ENCODE data around the gene THUMPD2.
A peak's percentile ranks its signal among the peaks of the same experiment; 100 is the strongest.
"Not testable (repeated sequence)": the region's sequence is repeated elsewhere in the genome, so short reads cannot be mapped to it uniquely, and the experiment has no call there.

Gene THUMPD2

DNA sequence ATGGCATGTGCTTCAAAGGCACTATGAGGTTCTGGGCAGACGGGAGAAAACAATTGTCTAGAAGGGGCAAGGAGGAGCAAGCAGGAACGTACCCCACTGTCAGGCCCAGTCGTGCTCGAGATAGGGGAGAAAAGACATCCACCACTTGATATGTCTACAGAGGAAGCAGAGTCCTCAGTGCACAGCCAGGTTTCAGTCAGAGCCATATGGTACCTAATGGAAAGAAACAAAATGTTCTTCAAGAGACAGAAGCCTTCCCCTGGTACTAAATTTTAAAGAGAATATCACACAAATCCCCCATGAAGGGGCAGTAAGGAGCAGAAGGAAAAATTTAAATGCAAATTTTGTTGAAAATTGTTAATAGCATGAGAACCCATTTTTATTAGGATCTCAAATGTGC is 21.9 kb downstream of the THUMPD2 start:
- DNase-seq (ENCODE audit: low spot score): no peak

DNA sequence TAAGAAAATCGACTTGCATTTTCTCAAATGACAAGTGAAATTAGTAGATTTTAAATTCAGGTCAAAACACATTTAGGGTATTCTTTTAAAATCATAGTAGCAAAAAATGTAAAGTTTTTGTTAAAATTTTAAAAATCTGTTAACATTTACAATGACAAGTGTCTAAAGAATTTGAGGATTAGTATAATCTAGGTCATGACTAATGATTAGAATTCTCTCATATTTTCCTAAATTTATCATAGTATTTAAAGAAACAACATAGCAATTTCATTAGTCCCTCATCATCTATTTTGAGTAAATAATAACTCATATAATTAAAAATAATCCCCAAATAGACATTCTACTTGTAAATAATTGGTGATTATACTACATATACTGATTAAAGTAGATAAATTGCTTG is 23.6 kb downstream of the THUMPD2 start:
- no peak for DNase-seq (ENCODE audit: low spot score)

DNA sequence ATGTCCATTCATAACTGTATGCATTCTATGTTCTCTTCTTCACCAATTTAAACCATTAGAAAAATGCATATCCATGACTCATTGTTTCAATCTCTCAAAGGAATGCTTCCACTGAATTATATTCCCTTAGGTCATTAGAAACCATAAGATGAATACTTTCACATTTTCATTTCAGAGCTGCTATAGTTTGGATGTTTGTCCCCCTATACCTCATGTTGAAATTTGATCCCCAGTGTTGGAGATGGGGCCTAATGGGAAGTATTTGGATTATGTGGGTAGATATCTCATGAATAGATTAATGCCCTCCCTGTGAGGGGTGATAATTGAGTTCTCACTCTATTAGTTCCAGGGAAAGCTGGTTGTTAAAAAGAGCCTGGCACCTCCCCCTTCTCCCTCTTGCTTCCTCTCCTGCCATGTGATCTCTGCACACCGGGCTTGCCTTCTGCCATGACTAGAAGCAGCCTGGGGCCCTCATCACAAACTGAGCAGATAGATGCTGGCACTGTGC is 35.7 kb downstream of the THUMPD2 start:
- no peak for DNase-seq (ENCODE audit: low spot score)

DNA sequence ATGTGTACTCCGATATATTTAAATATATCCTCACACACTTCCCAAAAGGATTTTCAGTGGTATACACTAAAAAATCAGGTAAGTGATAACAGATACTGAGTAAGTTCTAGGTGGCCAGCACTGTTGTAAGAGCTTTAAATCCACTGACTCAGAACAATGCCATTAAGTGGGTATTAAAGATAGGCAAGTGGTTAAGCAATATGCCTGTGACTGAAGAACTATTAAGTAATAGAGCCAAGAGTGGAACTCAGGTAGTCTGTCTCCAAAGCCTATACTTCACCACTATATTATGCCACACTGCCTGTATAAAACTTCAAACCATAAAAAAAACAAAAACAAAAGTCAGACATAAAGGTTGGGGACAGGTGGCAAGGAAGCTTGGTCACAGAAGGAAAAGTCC is 37.2 kb downstream of the THUMPD2 start:
- no peak for DNase-seq (ENCODE audit: low spot score)

DNA sequence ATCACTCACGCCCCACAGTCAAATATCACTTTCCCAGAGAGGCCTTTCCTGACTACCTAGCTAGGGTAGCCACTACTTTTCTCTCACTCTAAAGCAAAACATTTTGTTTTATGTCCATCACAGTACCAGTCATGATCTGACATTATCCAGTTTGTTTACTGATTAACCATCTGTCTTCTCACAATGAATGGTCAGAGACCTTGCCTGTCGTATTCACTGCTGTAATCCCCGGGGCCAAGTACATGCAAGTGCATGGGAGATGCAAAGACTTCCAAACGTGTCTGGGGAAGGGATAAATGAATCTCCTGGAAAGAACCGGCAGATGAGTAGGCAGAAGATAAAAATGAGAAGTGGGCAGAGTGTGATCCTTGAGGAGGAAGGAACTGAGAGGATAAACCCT is 39.7 kb downstream of the THUMPD2 start:
- no peak for DNase-seq (ENCODE audit: low spot score)

DNA sequence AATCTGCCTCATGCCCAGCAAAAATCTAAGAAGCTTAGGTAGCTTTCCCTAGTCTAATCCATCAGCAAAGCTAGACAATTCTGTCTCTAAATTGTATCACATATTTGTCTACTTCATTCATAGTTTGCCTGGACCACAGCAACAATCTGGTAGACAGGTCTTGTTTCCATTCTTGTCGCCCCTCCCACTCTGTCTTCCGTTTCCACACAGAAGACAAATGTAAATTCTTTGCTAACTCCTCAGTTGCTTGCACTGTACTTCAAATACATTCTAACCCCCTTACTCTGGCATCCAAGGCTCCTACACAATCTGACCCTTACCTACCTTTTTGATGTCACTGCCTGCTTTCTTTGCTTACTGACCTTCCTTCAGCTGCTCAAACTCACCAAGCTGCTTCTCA is 40.1 kb downstream of the THUMPD2 start:
- no peak for DNase-seq (ENCODE audit: low spot score)

DNA sequence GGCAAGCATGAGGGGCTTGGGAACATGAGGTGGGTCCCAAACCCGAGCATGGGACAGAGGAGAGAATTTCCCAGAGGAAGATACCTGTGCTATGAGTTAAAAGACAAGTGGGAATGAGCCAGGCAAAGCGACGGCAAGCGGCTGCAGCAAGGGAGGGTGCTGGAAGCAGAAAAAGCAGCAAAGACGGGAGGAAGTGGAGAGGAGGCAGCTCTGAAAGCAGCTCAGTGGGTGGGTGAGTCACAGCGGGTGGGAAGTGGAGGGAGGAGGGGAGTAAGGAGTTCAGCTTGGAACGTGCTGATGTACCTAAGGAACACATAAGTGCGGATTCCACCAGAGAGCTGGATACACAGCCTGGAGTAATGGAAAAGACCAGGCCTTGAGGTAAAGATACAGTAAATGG is 41.4 kb downstream of the THUMPD2 start:
- no peak for DNase-seq (ENCODE audit: low spot score)

DNA sequence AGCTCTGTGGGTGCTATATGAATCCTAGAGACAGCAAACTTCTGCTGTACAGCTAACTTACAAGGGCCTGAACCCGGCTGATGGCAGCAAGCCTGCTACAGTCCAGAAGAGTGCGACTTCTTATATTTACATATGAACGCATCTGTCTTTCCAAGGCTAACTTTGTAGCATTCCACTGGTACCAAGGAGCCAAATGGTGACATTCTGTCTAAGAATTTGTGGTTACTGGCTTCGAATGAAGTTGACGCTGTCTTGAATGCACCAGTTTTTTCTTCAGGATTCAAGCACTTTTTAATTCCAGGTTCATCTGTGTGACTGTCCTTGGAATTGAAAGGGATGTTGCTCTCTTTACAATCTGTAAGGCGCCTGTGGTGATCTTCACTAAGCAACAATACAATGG is 42.4 kb downstream of the THUMPD2 start:
- DNase-seq (ENCODE audit: low spot score): no peak

DNA sequence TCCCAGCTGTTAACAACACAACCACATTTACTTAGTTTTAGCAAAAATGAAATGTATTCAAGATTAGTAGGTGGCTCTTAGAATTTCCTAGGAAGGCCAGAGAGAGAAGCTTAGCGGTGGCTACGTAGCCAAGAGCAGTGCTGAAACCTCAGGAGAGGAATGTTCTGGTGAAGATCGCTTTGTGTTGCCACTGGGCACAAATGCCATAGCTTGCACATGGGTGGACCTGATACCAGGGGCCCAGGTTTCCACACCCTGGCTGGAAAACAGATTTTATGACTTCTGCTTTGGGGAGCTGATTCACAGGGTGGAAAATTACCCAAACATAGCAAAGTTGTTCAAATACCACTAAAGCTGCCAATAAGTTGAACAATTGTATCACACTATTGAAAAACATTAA is 43.4 kb downstream of the THUMPD2 start:
- no peak for DNase-seq (ENCODE audit: low spot score)

DNA sequence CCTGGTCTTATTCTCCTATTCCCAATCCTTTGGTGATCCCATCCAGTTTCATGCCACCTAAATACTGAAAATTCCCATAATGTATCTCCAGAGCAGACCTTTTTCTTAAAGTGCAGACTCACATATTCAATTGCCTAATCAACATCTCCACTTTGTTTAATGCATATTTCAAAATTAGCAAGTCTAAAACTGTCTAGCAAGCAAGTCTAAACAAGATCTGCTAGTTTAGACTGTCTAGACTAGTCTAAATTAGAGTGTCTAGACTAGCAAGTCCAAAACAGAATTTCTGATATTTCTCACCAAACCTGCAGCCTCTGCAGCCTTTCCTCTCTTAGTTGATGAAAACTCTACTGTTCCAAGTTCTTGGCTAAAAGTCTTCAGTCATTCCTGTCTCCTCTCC is 44.6 kb downstream of the THUMPD2 start:
- no peak for DNase-seq (ENCODE audit: low spot score)

DNA sequence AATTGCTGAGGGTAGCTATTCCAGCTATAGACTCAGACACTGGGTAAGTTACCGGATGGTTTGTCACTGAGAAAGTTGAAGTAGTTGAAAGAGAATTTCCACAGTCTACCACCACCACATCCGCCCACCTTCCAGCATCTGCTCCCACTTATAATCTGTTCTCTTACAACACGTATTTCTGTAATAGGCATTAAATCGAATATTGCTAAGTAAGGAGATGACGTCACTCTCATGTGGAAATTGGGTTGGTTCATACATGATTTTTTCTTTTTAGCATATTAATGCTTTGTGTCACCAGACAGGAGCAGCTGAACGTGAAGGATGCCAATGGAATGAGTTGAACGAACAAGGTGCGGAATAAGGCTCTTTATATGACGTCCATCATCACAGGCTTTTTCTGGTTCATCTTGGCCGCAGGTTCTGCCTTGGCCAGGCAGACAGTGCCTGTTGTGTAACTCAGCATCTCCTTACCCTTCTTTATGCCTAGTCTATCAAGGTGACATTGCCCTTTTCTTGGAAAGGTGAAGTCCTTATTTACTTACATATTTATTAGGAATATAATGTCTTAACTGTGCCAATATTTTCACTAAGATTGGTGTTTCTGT is 45.9 kb downstream of the THUMPD2 start:
- no peak for DNase-seq (ENCODE audit: low spot score)

DNA sequence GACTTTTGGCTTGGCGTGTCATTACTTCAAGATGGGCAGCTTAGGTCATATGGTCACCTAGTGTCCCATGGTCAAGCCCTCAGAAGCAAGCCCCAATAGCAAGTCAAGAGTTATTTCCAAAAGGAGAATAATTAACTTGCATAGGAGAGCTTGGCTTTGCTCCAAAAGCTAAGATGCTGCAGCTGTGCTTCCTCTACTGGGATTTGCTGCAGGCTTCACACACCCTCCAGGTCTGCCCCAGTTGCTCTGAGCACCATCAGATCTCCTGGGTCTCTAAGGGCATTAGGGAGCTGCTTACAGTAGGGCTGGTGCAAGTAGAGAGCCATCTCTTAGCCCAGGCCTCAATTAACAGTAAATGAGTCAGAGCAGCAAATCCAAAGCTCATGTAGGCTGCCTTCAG is 46.6 kb downstream of the THUMPD2 start:
- no peak for DNase-seq (ENCODE audit: low spot score)

DNA sequence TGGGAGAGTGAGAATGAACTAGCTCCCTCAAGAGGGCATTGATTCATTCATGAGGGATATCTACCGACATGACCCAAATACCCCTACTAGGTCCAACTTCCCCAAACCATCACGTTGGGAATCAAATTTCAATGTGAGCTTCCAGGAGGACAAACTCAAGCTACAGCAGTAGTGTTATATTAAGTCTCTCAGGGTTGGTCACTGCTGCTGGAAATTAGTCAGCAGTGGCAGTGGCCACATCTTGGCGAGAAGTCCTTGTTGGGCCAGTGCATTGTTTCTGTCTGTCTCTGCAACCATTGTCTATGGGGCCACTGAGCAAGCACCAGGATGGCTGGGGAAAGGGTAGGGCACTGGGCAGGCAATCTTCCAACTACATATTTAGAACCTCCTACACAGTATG is 47.5 kb downstream of the THUMPD2 start:
- no peak for DNase-seq (ENCODE audit: low spot score)

DNA sequence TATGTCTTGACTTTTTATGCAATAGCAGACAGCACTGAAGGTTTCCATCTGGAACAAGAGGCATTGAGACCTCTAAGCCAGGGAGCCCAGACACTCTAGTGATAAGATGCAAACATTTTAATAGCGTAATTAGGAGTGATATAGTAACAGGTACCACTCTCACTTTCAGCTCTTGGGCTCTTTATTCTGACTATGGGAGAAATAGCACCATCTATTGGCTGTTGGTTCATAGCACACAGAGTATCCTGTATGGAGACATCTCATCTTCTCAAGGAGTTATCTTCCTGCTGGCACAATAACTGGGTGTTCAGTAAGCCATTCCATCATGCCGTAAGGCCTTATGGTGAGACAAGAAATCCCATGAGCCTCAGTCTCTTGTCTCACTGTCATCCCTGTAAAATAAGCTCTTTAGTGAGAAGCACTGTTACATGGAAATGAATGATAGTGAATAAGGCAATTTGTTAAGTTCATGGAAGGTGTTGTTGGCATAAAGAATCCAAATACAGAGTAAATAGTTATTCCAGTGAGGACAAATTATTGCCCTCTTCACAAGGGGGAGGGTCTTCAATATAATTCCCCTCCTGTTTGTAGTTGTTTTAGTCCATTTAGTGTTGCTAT is 48.3 kb downstream of the THUMPD2 start:
- DNase-seq (ENCODE audit: low spot score): no peak

DNA sequence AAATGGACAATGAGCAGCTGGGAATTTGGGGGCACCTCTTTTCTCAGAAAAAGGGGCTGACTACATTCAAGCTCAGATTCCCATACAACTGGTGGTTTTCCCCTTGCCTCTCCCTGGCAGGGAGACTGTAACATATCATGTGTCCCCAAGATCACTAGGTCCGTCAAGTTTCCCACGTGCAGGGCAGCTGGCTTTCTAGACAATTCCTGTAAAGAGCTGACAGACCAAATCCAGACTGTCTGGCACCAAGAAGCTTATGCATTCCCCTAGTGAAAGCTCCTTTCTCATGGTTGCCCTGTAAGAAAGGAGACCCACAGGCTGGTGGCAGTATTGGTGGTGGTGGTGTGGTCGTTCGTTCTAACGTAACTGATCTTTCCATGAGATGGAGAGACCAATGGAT is 48.8 kb downstream of the THUMPD2 start:
- no peak for DNase-seq (ENCODE audit: low spot score)

DNA sequence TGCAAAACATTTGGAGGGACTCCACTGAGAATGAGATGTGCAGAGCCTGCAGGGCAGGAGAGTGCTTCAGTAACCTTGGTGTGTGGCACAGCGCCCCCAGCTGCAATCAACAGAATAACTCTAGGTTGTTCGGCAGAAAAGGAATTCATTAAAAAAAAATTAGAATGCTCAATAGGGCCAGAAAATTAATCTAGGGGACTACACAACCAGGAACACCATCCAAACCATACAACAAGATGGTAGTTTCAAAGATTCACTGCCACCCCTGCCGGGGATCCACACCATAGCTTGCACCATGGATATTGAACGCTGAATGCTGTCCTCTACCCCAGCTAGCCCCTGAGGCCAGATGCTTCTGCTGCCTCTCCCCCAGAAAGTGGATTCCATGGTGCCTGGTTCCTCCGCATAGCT is 50.1 kb downstream of the THUMPD2 start:
- DNase-seq (ENCODE audit: low spot score): peak; percentile 54

DNA sequence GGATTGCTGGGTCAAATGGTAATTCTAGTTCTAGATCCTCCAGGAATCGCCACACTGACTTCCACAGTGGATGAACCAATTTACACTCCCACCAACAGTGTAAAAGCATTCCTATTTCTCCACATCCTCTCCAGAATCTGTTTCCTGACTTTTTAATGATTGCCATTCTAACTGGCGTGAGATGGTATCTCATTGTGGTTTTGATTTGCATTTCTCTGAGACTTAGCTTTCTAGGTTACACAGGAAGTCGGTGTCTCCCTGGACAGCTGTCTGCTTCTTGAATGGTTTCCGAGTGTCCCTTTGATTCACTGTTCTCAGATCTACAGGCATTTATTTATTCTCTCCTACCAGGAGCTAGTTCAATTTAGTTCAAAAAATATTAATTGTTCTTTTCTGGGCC is 51.0 kb downstream of the THUMPD2 start:
- DNase-seq (ENCODE audit: low spot score): not testable (repeated sequence)

DNA sequence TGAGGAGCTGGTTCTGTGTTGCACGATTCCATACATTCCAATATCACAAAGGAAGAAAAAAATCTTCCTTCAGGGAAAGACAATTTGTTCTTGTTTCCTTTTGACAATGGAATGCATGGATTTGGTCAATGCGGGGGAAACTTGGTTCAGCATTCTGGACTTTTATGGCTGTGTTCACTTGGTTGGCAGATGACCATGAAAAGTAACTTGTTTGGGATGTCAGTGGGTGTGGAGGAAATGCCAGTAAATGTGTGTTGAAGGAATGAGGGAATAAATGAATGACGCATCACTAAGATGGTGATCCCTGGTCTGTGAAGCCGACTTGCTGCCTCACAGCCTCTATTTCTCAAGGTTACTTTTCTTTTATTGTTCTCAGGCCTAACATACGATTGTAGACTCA is 53.7 kb downstream of the THUMPD2 start:
- no peak for DNase-seq (ENCODE audit: low spot score)

DNA sequence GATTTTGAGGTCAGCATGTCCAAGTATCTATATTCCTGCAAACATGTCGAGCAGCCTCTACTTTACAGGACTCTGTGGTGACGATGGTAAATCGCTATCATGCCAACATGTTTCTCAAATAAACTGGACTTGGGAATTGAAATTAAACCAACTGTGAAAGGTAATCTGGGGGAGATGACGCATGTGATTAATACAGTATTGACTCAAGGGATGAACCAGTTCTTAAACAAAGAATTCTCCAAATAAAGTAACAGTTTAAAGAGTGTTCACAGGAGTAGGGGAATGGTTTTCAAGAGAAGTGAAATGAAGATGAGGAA is 54.3 kb downstream of the THUMPD2 start:
- no peak for DNase-seq (ENCODE audit: low spot score)

DNA sequence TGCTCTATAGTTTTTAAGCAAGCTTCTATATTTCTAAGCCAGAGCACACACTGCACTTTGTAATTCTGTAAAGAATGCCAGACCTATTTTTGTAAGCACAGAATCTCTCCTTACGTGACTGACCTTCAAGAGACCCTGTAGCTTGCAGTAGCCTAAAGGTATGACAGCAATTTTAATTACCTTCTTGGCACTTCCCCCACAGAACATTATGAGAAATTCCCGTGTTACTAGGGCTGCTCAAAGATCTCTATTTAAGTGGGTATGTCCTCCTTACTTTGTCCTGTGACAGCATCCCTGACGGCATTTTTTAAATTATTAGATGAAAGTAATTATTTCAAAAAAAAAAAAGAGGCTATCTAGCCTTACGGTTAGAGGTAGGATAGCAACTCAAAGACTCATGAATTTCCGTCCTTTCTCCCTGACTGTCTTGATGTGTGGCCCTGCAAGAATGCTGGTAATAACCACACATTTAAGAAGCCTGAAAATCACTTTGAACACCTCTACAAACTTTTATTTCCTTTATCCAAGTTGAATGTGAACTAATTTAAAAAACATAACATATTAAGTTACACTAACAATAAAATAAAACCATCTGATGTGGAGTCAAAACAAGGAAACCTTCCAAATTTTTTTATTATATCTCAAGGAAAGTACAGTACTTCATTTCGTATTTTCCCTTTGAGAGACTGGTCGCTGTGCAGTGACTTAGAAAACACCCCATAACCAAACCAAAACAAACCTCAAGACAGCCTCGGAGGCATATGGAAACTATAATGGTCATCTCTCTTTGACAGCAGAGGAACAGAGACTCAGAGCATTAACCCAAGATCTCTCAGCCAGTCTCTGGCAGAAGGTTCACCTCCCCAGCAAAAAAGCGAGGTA is 54.9 kb downstream of the THUMPD2 start:
- no peak for DNase-seq (ENCODE audit: low spot score)

DNA sequence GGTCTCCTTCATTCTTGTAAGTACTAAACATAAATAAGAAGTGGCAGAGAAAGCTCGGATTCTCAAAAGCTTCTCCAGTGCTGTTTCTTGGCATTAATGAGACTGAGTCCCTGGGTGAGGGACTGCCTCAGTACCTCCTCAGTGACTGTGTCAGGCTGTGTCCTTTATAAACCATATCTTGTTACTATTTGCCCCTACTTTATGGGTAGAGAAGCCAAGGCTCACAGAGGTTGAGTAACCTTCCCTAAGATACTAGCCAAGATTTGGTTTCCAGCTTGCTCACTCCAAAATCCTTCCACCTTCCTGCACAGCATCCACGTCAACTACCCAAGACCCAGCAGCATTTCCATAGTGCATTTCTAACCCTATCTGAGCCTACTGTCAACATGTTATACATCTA is 55.6 kb downstream of the THUMPD2 start:
- no peak for DNase-seq (ENCODE audit: low spot score)

DNA sequence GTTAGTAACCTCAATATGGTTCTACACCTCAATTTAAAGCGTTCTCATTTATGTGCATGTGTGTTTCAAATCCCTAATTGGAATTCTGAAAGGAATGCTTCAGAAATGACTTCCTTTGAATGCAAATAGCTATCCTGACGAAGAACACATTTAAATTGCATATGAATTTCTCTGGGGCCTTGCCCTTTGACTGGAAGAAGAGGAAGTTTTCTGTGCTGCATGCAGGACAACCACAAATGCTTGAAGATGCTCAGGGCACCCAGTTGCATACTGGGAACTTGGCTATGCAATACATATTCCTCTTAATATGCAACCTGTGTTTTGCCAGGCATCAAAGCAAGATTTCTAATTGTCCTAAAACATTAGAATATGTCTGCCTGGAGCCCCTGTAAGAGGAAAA is 58.1 kb downstream of the THUMPD2 start:
- DNase-seq (ENCODE audit: low spot score): no peak

DNA sequence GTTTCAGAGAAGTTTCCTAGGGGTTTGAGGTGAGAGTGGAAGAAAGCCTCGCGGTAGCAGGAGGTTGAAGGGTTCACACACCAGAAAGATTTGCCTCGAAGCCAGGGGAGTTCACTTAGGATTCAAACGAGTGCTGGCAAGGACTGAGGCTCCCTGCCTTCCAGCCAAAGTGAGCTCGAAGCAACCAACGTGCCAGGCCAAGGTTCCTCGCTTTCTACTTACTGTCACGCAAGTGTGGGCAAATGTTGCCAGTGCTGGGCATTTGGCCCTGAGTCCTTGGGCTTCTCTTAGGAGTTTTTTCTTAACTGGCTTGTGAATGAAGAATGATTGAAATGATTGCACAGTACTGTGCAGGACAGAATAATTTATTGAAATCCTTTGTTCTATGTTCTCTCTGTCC is 59.7 kb downstream of the THUMPD2 start:
- no peak for DNase-seq (ENCODE audit: low spot score)
